ENCODE data around the gene PLBD2.

PLBD2 gene, protein sequence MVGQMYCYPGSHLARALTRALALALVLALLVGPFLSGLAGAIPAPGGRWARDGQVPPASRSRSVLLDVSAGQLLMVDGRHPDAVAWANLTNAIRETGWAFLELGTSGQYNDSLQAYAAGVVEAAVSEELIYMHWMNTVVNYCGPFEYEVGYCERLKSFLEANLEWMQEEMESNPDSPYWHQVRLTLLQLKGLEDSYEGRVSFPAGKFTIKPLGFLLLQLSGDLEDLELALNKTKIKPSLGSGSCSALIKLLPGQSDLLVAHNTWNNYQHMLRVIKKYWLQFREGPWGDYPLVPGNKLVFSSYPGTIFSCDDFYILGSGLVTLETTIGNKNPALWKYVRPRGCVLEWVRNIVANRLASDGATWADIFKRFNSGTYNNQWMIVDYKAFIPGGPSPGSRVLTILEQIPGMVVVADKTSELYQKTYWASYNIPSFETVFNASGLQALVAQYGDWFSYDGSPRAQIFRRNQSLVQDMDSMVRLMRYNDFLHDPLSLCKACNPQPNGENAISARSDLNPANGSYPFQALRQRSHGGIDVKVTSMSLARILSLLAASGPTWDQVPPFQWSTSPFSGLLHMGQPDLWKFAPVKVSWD

DNA sequence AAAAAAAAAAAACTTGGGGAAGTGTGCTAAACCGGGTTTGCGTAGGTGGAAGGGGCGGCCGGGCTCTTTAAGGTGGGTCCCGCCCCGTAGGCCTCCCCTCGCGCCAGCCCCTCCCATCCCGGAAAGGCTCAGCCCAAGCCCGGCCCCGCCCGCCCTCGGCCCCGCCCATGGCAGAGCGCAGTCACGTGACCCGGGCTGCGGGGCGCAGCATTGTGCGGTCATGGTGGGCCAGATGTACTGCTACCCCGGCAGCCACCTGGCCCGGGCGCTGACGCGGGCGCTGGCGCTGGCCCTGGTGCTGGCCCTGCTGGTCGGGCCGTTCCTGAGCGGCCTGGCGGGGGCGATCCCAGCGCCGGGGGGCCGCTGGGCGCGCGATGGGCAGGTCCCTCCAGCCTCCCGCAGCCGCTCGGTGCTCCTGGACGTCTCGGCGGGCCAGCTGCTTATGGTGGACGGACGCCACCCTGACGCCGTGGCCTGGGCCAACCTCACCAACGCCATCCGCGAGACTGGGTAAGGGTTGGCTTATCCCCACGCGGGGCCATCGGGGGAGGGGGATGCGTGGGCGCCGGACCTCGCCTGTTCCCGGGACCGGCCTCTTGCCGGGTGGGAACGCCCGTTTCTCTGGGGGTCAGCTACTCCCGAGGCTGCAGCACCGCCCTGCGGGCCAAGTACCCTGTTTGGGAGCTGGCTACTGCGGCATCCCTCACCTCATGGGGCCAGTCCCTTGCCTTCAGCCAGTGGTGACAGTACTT, at the start of gene PLBD2:
PLBD2 (plus strand) TSS at position 207 of the 752 bp plus-strand sequence; CDS start at position 221, 14 bp downstream.
- peak; percentile 91 to 93 (median 91) for DNase-seq

DNA sequence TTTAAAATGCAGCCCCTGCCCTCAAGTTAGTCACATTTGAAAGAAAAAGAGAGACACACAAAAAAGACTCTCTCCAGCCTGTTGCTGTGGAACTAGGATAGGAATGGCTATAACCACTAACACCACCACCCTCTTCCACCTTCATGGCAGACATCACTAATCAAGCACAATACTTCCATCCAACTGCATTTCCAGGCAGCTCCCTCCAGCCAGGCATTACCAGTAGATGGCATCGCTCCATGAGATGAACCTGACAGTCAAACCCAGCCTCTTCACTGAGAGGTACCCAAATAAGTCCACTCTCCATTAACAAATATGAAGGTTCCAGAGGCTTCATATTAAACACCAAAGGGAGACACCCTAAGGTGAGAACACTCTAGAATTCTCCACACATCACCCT, 47.9 kb upstream of the PLBD2 start:
- DNase-seq: no peak

DNA sequence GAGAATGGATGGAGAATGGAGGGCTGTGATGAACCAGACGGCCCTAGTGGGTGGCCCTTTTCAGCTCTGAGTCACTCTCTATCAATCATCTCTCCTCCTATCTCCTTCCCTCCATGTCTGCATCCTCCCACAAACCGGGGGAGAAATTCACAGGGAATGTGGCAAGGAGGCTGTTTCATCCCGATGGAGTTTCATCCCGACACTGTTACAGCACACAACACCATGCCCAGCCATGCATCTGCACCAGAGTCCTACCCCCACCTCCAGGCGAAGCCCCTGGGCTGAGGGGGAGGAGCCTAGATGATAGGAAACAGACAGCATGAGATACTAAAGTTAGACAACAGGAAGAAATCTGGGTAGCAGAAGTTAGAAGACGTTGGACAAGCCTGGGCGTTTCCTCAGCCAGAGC, 44.3 kb upstream of the PLBD2 start:
- no peak for DNase-seq

DNA sequence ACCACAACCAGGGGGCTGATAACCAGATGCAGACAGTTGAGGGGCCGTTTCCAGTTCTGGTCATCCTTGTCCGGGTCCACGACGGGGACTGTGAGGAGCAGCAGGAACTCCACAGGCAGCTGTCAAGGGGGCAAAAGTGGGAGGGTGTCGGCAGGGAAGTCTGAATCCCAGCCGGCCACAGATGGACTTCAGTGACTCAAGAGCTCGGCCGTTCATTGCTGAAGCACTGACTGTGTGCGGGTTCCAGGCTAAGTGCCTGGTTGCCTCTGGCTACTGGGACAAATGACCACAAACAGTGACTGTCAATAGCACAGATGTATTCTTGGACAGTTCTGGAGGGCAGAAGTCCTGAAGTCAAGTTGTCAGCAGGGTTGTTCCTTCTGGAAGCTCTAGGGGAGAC, 43.0 kb upstream of the PLBD2 start:
- DNase-seq: no peak

DNA sequence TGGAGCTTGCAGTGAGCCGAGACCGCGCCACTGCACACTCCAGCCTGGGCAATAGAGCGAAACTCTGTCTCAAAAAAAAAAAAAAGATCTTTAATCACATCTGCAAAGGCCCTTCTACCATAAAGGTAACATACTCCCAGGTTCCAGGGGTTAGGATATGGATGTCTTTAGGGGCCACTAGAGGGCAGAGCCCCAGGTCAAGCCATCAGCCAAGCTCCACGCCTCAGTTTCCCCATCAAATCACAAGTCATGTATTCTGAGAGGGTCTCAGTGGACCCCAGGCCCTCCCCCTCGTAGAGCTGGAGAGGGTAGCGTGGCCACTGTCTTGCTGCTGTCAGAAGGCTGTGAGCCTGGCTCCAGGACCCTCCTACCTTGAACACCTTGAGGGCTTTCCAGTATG, 42.2 kb upstream of the PLBD2 start:
- DNase-seq: no peak

DNA sequence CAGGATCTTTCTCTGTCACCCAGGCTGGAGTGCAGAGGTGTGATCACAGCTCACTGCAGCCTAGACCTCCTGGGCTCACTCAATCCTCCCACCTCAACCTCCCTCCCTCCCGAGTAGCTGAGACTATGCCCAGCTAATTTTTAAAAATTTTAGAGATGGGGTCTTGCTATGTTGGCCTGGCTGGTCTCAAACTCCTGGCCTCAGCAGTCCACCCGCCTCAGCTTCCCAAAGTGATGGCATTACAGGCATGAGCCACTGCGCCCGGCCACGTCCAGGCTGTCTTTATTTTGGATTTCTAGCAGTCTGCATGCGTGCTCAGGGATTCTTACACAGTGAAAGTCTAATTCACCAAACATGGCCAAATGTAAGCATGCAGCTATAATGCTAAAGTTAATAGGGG, 41.3 kb upstream of the PLBD2 start:
- DNase-seq: no peak

DNA sequence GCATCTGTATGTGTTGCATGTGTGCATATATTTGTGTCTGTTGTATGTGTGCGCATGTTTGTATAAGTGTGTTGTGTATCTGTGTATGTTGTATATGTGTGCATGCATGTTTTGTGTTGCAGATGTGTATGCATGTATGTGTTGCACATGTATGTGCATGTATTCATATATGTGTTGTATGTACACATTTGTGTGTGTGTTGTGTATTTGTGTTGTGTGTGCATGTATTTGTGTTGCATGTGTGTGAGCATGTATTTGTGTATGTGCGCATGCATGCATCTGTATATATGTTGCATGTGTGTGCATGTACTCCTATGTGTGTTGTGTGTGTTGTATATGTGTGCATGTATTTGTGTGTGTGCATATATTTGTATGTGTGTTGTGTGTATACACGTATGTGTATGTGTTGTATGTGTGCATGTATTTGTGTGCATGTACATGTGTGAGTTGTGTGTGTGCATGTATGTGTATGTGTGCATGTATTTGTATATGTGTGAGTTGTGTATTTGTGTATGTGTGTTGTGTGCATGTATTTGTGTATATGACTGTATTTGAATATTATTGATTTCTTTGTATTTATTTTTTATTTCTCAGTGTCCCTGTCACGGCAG, 40.2 kb upstream of the PLBD2 start:
- no peak for DNase-seq

DNA sequence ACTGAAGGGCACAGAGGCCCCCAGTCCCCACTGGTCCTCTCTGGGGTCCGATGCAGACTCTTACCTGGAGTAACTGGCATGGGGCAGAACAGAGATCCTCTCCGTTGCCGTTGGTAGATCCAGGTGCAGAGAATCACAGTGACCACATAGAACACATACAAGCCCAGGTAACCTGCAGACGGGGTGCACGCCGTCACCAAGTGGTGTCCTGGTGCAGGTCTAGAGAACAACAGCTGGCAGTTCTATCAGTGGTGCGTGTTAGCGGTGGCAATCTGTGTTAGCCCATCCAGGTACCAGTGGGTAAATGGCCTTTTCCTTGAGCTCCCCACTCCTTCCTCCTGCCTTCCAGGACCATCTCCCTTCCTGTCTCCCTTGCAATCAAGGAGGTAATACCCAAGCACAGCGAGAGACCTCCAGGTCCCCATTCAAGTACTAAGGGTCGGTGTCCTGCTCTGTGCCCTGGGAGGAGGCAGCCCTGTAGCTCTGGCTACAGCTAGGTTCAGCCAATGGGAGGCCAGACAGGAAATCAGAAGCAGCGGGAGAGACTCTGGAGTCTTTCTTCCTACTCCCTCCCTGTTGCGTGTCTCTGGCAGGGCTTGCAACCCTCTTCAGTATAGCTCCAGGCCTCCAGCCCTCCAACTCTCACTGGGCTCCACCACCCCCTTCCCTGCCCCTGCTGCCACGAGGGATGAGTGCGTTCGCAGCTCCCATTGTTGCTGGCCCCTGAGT, 39.3 kb upstream of the PLBD2 start:
- DNase-seq: no peak

DNA sequence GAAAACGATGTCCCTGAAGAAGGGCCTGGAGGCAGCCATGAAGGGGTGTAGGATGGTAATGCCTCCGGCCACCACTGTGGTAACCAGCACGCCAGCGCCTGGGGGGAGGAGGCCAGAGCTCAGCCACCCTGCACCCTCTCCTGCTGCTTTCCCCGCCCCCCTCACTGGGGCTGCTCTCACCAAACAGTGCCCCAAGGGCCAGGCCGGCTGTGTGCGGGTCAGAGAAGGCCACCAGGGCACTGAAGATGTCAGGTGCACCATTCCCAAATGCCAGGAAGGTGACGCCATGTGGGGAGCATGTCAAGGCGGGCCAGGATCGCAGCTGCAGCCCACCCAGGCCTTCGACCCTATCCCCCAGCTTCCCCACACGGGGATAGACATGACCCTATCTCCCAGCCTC, 38.0 kb upstream of the PLBD2 start:
- no peak for DNase-seq

DNA sequence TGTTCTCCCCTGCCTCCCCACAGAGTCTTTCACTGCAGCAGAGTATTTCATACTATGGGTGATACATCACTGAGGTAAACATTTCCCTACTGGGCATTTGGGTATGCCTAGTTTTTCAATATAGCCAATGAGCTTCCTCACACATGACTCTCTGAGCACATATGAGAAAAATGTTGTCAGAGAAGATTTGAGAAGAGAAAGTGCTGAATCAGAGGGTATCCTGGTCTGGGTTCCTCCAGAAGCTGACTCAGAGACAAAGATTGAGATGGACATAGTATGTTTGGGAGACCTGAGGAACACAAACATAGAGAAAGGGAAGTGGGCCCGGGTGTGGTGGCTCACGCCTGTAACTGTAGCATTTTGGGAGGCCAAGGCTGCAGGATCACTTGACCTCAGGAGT, 36.0 kb upstream of the PLBD2 start:
- no peak for DNase-seq

DNA sequence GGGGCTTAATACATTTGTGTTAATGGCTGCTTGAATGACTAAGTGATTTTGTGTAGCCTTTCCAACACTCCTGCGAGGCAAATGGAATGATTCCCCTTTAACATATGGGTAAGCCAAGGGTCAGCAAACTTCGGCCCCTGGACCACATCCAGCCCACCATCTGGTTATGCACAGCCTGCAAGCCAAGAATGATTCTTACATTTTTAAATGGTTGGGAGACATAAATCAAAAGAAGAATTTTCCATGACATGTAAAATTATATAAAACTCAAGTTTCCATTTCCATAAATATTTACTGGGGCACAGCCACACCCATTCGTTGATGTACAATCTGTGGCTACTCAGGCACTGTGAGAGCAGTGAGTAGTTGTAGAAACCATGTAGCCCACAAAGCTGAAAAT, 32.5 kb upstream of the PLBD2 start:
- DNase-seq: no peak

DNA sequence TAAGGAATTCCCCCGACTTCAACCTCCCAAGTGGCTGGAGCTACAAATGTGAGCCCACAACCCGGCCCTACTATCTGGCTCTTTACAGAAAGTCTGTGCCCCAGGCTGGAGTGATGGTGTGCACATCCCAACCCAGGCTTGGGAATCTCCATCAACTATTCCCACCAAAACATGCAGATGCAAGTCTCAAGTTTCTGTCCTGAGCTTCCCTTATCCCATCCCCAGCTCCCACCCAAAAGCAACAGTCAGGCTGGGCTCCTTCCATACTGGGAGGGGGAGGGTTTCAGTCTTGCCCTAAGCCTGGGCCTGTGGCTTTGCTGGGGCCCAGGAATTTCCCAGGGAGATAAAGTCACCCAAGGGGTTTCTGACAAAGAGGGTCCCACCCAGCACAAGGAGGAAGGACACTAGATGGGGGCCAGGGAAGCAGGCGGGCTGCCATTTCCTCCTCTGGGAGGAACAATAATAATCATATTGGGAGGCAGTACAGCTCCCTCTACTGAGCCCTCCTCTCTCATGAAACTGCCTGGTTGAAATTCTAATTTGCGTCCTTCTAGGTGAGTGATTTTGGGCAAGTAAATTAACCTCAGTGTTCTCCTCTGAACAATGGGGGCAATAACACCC, 31.5 kb upstream of the PLBD2 start:
- DNase-seq: no peak

DNA sequence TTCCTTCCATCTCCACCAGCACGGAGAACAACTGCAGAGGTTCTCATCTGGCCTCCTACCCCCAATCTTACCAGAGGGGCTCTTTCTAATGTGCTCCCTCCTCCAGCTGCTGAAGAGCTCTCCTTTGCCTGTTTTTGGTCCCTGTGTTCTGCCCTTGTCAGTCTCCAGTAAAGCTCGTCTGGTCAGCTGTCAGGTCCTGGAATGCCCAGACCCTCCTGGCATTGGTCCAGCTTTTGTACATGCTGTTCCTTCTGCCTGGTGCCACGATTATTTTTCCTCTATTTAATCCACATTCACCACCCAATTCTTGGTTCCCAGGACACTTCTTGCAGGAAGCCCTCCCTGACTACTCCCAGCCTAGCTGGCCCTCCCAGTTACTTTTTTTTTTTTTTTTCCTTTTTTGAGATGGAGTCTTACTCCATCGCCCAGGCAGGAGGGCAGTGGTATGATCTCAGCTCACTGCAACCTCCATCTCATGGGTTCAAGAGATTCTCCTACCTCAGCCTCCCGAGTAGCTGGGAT, 30.0 kb upstream of the PLBD2 start:
- no peak for DNase-seq

DNA sequence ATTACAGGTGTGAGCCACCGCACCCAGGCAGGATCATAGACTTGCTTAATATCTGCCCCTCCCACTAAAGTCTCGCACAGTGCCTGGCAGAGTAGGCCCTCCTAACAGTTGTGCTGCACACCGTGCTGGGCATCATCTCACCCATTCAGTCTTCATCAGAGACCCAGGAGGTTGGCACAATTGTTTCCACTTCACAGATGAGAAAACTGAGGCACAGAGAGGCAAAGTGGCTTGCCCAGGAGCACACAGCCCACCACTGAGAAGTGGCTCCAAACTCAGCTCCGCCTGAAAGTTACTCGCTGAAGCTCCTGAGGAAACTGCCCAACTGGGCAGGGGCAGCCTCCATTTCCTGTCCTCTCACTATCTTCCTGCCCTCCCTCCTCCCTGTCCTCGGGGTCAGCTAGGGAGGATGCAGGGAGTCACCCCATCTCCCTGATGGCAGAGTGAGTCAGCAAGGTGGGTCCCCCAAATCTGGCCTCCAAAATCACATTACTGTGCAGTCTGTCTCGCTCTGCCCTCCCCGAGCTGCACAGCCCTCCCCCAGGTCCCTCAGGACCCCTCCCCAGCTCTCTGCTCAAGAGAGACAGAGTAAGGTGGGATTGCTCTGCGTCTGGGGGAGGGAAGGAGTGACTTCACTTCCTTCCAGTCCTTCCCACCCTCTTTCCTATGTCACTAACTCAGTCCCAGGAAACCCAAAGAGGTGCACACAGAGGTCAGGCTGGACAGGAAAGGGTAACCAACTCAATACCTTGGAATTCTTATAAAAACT, 29.2 kb upstream of the PLBD2 start:
- DNase-seq: no peak

DNA sequence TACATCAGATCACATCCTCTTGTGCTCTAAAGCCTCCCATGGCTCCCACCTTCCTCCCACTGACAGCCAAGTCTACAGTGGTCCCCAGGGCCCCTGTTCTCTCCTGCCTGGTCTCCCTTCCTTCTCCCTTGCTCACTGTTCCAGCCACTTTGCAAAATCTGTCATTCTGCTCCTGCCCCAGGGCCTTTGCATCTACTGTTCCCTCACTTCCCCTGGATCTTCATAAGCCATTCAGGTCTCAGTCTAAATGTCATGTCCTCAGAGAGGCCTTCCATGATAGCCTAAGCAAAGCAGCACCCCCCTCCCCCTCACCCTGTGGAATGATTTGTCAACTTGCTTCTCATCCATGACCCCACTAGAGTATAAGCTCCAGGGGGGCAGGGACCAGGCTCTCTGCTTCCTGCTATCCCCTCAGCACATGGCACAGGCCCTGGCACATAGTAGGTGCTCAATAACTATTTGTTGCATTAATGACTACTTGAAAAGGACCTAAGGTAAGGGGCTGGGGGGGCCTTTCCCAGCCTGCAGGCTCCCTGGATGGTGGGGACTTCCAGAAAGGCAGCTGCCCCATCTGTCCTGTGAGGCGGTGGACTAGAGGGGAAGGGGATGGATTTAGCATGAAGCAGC, 28.5 kb upstream of the PLBD2 start:
- no peak for DNase-seq

DNA sequence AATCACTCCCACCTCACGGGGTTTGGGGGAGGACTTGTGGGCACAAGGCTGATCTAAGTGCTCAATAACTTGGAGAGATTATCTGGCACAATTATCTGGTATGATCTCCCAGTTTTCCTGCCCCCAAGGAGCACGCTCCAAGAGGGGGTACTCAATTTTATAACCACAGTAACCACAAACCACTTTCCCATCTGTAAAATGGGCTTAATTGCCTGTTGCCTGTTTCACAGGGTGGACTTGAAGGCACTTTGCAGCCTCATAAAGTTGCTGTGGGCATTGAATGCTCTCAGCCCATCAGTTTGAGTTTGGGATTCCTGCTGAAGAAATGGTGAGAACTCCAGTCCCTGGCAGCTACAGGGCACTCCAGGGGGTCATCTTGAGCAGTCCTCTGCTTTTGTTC, 27.9 kb upstream of the PLBD2 start:
- no peak for DNase-seq

DNA sequence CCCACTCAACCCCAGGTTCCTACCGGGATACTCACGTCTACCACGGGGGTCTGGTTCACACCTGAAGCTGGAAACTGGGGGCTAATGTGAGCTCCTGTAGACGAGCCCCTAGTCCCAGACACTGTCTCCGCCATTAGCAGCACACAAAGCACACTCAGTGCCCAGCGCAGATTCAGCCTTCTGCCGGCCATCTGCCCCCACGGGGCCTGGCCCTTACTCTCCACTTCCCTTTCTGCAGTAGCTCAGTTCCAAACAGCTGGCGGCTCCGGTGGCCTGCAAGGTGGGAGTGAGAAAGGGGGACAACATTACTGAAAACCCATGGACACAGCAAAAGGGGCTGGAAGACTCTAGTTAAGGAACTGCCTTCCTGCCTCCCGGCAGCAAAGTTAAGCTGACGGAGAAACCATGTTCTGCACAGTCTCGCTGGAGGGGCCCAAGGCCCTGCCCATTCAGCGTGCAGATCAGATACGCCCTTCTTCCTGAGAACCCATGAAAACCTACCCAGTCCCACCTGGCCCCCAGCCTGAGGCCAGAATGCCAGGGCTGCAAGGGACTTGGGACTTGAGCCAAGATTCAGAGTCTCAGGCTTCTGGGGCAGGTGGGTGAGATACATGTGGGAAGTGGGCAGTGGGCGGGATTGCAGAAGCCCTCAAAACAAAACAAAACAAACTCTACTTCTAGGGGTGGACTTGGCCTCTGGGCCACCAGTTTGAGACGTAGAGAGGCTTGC, 25.5 kb upstream of the PLBD2 start:
- no peak for DNase-seq

DNA sequence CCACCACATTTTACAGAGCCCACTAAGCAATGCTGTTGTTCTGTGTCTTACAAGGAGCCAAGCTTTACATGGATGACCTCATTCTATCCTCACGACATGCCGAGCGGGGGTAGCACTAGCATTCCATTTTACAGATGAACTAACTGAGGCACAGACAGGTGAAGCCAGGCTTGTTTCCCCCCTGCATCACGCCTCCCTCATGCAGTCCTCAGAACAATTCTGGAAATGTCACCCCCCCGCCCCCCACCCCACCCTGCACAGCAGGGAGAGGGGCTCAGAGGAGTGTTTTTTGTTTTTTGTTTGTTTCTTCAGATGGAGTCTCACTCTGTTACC, 25.0 kb upstream of the PLBD2 start:
- DNase-seq: no peak

DNA sequence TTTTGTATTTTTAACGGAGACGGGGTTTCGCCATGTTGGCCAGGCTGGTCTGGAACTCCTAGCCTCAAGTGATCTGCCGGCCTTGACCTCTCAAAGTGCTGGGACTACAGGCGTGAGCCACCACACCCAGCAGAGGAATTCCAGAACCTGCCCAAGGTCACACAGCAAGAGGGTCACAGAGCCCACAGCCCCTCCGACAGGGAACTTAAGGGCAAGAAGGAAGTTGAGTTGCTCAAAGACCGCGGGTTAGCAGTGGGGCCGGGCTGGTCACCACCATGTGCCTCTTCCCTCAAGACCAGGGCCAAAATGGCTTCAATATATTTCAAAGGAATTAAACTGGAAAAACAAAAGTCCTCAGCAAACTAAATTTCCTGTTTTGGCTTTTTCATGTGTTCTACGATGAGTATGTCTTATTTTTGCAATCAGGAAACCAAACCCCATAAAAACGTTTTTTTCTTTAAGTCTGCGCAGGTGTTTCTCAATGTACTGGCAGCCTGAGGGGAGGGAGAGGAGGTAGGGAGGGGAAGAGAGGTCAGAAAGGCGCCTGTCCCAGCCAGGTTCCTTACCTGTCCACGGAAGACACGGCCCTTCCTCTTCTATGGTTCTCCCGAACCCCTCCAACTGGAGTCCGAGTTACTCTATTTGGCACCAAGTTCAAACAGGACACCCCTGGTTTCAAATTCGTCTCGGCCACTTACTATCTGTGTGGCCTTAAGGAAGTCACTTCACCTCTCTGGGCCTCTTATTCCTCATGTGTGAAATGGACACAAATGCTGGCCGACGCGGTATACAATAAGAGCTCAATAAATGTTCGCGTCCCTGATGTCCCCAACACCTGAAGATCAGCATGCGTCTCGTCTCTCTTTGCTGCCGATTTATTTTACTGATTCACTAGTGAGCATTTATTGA, 24.3 kb upstream of the PLBD2 start:
- no peak for DNase-seq
